ENCODE results near the gene STX18.

STX18 gene

GRCh38 chr4:4395849-4396627 lies 145.8 kb downstream of the STX18 start:
- no peak for DNase-seq

DNA sequence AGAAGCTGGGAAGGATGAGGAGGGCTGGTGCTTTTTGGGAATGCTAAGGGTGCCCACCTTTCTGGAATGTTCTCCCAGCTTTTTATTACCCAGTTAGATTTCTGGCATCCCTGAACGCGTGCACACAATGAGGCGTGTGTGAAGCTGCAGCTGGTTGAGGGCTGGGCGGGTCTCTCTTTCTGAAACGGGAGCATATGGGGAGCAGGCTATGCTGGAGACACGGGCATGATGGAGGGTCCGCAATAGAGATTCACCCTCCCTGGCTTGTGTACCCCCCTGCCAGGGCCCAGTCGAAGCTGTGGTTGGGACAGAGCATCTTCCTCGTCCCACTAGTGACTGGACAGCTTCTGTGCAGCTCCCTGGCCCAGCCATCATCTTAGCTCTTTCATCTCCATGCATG lies 146.5 kb downstream of the STX18 start:
- no peak for DNase-seq

- no peak for DNase-seq
These were observed 147.2 kb downstream of the STX18 start for GRCh38 chr4:4394644-4395043.

DNA sequence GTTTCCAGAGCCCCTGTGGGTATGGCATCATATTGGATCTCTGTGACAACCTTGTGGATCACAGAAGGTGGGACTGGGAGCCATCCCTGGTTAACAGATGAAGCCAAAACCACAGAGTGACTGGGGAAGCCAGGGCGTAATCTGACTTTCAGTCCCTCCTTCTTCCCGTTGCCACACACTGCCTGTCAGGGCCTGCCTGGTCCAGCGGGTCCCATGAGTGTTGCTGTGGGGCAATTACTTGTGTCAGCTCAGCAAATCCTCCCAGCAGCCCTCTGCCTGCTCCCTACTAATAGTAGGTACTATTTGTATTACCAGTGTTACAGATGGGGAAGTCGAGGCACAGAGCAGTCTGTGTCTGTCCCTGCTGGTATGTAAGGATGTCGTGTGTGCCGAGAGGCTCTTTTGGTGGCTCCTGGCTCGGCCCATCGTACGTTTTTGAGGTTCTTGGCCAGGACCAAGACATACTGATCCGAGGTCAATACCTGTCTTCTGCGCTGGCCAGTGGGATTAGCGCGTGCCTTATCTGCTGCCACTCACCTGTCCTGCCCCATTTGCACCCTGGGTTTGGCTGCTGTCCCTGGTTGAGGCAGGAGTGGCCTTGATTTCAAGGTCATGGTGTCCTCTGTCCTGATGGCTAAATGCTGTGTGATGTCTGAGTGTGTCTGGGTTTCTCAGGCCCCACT lies 149.2 kb downstream of the STX18 start:
- DNase-seq: no peak

DNA sequence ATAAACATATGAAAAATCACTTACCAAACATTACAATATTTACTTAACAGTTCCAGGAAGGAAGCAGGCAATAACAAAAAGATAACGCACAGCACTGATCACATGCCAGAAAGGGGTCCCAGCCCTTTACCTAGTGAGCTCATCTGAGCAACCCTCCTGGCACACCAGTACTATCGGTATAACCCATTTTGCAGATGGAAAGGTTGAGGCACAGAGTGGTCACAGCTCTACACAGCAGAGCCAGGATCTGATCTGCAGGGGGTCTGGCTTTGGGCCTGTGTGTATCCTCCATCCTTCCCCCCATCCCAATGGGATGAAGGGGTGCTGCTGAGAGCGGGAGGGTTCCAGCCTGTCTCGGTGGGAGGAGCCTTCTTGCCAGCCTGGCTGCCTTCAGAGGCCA lies 150.0 kb downstream of the STX18 start:
- no peak for DNase-seq

DNA sequence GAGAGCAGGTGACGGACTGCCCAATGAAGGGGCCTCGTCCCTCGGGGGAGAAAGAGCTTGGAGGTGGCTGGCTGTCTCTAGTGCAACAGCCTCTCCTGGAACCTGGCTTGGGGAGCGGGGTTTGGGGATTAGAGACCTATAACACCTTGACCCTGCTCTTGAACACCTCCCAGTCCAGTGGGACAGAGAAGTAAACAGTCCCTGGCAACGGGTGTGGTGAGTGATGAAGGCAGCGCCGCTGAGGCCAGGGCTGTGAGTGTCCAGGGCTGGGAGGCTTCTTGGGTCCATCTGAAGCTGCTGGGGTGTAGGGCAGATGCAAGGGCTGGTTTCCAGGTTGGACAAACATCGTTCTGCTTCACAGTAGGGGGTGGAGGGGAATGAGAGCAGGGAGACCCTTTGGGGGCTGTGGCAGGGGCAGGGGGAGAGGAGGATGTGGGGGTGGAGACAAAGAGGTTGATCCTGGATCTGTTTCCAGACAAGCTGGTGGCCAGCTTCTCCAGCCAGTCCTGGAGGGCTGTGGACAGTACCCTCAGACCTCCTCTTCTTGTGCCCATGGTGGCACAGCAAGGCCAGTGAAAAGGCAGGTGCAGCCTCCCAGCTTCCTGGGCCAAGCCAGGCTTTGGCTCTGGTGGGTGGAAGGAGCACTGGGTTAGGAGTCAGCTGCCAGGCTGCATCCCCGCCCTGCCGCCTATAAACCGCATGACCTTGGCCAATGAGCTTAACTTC lies 151.2 kb downstream of the STX18 start:
- DNase-seq: no peak

DNA sequence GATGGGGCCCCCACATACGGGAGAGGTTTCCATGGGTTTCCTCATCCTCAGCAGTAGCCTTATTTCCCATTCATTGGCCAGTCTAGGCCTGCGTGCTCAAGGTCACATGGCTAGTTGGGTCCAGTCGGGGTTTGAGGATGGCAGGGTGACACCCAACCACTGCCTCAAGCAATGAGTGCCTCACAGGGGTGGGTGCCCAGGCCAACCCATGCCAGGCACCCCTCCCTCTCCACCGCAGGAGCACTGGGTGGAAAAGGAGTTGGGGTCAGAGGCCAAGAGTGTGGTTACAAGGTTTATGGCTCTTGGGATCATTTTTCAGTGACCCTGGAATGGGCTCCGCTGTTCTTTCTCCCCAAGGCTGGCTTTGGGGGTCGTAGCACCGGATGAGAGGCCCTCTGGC lies 151.8 kb downstream of the STX18 start:
- no peak for DNase-seq

- no peak for DNase-seq
These were observed 152.8 kb downstream of the STX18 start for GRCh38 chr4:4388836-4389575.

- DNase-seq: no peak
These were observed 153.5 kb downstream of the STX18 start for GRCh38 chr4:4388311-4388790.

DNA sequence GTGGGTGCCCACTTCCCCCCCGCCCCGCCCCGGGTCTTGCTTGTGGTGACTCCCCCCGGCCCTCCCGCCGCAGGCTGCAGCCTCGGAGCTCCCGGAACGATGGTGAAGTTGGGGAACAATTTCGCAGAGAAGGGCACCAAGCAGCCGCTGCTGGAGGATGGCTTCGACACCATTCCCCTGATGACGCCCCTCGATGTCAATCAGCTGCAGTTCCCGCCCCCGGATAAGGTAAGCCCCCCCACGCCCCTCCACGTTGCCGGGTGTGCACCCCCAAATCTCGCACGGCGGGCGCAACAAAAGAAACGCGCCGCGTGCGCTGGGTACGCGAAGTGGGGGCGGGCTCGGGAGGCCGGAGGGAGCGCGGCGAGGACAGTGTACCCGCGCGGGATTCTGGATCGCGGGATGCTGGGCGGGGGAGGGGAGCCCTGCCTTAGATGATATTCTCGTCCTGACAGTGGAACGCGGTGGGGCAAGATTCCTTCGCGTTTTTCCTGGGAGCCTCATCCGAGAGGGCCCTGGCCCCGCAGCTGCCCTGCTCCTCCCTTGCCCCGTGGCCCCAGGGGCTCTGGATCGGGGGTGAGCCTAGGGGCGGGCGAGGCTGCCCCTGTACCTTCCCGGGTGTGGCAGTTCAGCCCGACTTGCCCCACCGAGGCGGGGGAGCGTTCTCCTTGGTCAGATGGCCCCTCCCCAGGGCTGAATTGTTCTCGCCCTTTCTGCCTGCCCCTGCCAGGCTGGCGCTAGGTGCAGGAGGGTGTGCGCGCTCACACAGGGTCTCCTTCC lies 154.1 kb downstream of the STX18 start:
- DNase-seq: peak; percentile 19

GRCh38 chr4:4386736-4387392 lies 155.0 kb downstream of the STX18 start, which contains the start of gene NSG1:
Gene NSG1, plus strand, starts transcription at chr4:4387102. Its CDS starts 528 bp downstream, at chr4:4387630.
- peak; percentile 33 for DNase-seq

GRCh38 chr4:4386296-4386735 lies 155.5 kb downstream of the STX18 start:
- no peak for DNase-seq

- no peak for DNase-seq
These were observed 156.0 kb downstream of the STX18 start for GRCh38 chr4:4385729-4386295.

- no peak for DNase-seq
These were observed 157.0 kb downstream of the STX18 start for GRCh38 chr4:4384837-4385236.

DNA sequence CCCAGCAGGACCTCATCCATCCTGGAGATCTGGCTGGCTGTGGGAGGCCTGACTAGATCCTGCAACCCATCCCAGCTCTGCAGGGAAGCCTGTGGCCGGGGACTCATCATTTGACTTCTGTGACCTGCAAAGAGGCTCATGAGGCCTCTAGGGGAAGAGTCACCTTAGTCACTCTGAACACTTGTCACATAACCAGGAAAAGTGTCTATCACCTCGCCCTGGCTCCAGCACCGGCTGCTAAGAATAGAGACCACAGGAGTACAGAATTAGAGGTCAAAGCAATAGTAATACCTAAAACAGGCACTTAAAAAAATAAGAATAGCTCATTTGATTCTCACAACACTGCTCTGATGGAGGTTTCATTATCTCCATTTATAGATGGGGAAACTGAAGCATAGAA lies 158.8 kb downstream of the STX18 start:
- no peak for DNase-seq

GRCh38 chr4:4379540-4380087 lies 162.2 kb downstream of the STX18 start:
- no peak for DNase-seq

DNA sequence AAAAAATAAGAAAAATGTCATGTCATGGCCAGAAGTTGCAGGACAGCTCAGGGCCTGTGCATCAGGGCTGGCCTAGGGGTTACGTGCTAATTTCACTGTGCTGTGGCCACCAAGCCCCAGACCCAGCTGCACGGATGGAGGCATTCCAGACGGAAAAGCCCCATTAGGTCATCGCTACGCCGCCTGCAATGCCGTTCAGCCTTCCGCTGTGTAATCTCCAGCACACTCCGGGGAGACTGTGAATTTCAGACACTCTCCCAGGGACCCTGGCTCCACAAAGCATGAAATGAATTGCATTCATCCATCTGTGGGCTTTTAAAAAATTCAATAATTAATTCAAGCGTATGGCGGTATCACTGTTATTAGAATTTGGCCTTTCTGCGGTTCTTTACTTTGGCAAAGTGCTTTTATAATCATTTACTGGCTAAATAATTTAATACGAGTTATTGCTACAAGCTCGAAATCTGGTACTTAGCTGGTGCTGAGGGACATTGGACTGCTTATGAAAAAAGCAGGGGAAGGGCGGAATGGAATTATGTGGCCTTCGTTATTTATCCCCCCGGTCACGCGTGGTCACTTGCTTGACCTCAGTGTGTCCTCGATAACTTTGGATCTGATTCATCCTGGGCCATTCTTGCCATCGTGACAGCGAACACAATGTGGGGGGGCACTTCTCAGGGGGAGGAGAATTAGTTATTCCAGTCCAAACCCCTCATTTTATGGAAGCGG lies 164.0 kb downstream of the STX18 start:
- DNase-seq: no peak

- no peak for DNase-seq
These were observed 164.7 kb downstream of the STX18 start for GRCh38 chr4:4377191-4377590.

DNA sequence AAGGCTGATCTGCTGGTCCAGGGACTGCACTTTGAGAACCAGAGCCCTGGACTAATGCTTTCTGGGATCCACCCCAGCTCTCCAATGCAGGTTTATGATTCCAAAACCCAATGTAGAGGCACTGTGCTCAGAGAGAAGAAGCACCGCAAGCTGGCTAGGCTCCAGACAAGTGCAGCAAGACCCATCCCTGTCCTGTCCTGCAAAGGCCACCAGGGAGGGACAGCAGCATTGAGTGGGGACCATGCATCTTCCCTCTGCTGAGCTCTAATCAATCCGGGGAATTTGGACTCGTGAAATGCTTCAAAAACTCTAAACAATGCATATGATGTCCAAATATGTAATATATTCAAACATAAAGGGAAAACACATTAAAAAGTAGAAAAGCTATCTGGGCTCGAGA lies 165.8 kb downstream of the STX18 start:
- no peak for DNase-seq
